Neural crest cell (in vitro differentiated cells): Measurements from ENCODE around the gene CNPY1. TPM values are rescaled to one million over a fixed set of nuclear protein-coding genes. Genes with fewer than 3 reads are reported as not detected.

Source experiments
- DNase-seq: peaks from one replicate; pipeline ENCODE4 v3.0.0; 2021; ENCODE audit warnings: low read depth, mixed read lengths, low spot score
- H3K27ac Mint-ChIP-seq: one replicate; pipeline ENCODE4 v1.8.0; 2021; ENCODE audit warnings: mild to moderate bottlenecking, mixed read lengths; ENCODE audit not compliant: unreplicated experiment
- H3K27me3 Mint-ChIP-seq: 2 replicates; pipeline ENCODE4 v1.8.0; 2021; ENCODE audit warnings: low read depth, mild to moderate bottlenecking, mixed read lengths
- H3K36me3 Mint-ChIP-seq: 2 replicates; pipeline ENCODE4 v1.8.0; 2021; ENCODE audit warnings: low read depth, mild to moderate bottlenecking, mixed read lengths
- H3K4me1 Mint-ChIP-seq: 2 replicates; pipeline ENCODE4 v1.8.0; 2021; ENCODE audit warnings: mixed read lengths
- H3K4me3 Mint-ChIP-seq: one replicate; pipeline ENCODE4 v1.8.0; 2021; ENCODE audit warnings: mild to moderate bottlenecking, mixed read lengths
- H3K9me3 Mint-ChIP-seq: 2 replicates; pipeline ENCODE4 v1.8.0; 2021; ENCODE audit warnings: mixed read lengths
- CTCF ChIP-seq: fragments of 200-600 bp; sonication (generic); conservative IDR thresholded peaks from 2 replicates; pipeline ENCODE4 v1.5.0; 2021; ENCODE audit warnings: antibody characterized with exemption, mild to moderate bottlenecking
- total RNA-seq: library from RNA; stranded (reverse); gene quantifications from 2 replicates; pipeline ENCODE4 v1.2.1, GENCODE V29; 2021

CNPY1 gene
- total RNA-seq, 1 donor from 2014 or later, result 2.4 TPM

- no peak for TF ChIP-seq CTCF
Measured at GRCh38 chr7:155466142-155466813, 80.1 kb downstream of the CNPY1 start.

GRCh38 chr7:155465761-155466141, 80.6 kb downstream of the CNPY1 start:
- peaks cover 27% of the 10 kb centered on the region for H3K4me1 Mint-ChIP-seq
- H3K27me3 Mint-ChIP-seq, result peaks cover 100% of the 10 kb centered on the region
- peak overlapping the region; percentile 15 for H3K4me3 Mint-ChIP-seq
- DNase-seq, result no peak
- no peaks in the 10 kb centered on the region for H3K36me3 Mint-ChIP-seq
- no peak for TF ChIP-seq CTCF
- H3K27ac Mint-ChIP-seq, result no peak overlapping the region
- no peaks in the 10 kb centered on the region for H3K9me3 Mint-ChIP-seq

More at GRCh38 chr7:155466142-155466813, 80.1 kb downstream of the CNPY1 start:
- Mint-ChIP-seq H3K27ac (no peak overlapping the region), H3K4me1 (peaks cover 31% of the 10 kb centered on the region), H3K9me3 (no peaks in the 10 kb centered on the region), H3K4me3 (peak overlapping the region; percentile 83), H3K27me3 (peaks cover 100% of the 10 kb centered on the region), H3K36me3 (no peaks in the 10 kb centered on the region)
- DNase-seq, result no peak

GRCh38 chr7:155464948-155465739, 81.2 kb downstream of the CNPY1 start:
- peaks cover 100% of the 10 kb centered on the region for H3K27me3 Mint-ChIP-seq

GRCh38 chr7:155464183-155464582, 82.2 kb downstream of the CNPY1 start:
- Mint-ChIP-seq H3K4me3 (no peak overlapping the region), H3K27ac (no peak overlapping the region), H3K9me3 (no peaks in the 10 kb centered on the region), H3K36me3 (peaks cover 2% of the 10 kb centered on the region), H3K27me3 (peaks cover 100% of the 10 kb centered on the region), H3K4me1 (peaks cover 26% of the 10 kb centered on the region)
- DNase-seq, result no peak
- TF ChIP-seq CTCF, result no peak

More at GRCh38 chr7:155464948-155465739, 81.2 kb downstream of the CNPY1 start:
- no peaks in the 10 kb centered on the region for H3K9me3 Mint-ChIP-seq
- H3K4me3 Mint-ChIP-seq, result peak overlapping the region; percentile 62
- TF ChIP-seq CTCF, result no peak
- H3K4me1 Mint-ChIP-seq, result peaks cover 23% of the 10 kb centered on the region
- H3K36me3 Mint-ChIP-seq, result no peaks in the 10 kb centered on the region
- no peak overlapping the region for H3K27ac Mint-ChIP-seq
- no peak for DNase-seq

GRCh38 chr7:155463114-155463811, 83.1 kb downstream of the CNPY1 start:
- H3K36me3 Mint-ChIP-seq, result peaks cover 2% of the 10 kb centered on the region
- TF ChIP-seq CTCF, result no peak
- H3K4me3 Mint-ChIP-seq, result no peak overlapping the region
- no peak for DNase-seq
- H3K9me3 Mint-ChIP-seq, result no peaks in the 10 kb centered on the region
- no peak overlapping the region for H3K27ac Mint-ChIP-seq
- peaks cover 19% of the 10 kb centered on the region for H3K4me1 Mint-ChIP-seq
- peaks cover 96% of the 10 kb centered on the region for H3K27me3 Mint-ChIP-seq
